SK-N-MC (cell line): ENCODE measurements around the gene PREX1.

Experiments
- EZH2 ChIP-seq: fragments of 200-600 bp; sonication (generic); IDR thresholded peaks from one replicate; pipeline ENCODE4 v1.6.1; 2017; ENCODE audit warnings: antibody characterized with exemption
- FOXP2 ChIP-seq: optimal IDR thresholded peaks from 2 replicates; pipeline ENCODE3; 2011; ENCODE audit warnings: mild to moderate bottlenecking, moderate library complexity; ENCODE audit not compliant: insufficient read depth; ENCODE audit errors: extremely low read length, control extremely low read depth
- POLR2AphosphoS5 ChIP-seq: IDR thresholded peaks from 2 replicates; pipeline ENCODE4 v1.6.1; 2012; ENCODE audit warnings: mild to moderate bottlenecking, low read depth, low read length, borderline replicate concordance

DNA sequence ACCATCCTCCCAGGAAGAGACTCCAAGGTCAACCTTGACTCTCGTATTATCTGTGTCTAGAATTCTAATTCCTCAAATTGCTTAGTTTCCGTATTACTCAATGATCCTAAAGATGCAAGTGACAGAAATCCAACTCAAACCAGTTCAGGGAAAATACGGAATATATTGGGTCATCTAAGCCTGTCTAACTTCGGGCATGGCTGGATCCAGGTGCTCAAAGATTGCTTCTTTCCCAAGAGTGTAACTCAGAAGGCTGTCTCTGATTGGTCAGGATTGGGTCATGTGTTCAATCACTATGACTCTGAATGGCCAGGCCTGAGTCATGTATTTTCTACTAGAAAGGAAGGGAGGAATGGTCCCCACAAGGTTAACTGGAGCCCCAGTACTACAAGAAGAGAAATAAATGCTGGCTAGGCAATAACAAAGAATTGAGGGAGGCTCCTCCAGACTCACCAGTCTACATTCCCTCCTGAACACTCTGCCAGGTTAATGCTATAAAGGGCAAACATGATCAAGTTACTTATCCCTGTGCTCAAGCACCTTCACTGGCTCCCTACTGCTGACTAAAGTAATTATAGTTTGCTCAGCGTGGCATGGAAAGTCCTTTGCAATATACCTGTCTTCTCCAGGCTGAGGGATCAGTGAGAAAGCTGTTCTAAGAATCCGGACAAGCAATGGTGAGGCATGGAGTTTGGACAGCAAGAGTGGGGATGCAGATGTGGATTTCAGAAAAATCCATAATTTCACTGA is 15.4 kb upstream of the PREX1 start:
- TF ChIP-seq POLR2AphosphoS5 (no peak), FOXP2 (no peak), EZH2 (no peak)
